Bronchial epithelial cell (primary cell): ENCODE results near the gene SEC14L5. TPM values are rescaled to one million over a fixed set of nuclear protein-coding genes. Genes with fewer than 3 reads are reported as not detected.
A peak's percentile ranks its signal among the peaks of the same experiment; 100 is the strongest.

Experiments used
- DNase-seq: peaks from one replicate; pipeline ENCODE4 v3.0.0-alpha.2; 2010; ENCODE audit warnings: low read depth
- FAIRE-seq: peaks from 2 replicates; lab custom pipeline; 2011; peaks lifted over from hg19 to GRCh38; lab: Jason Lieb, UNC
- H3K27me3 ChIP-seq: 2 replicates; pipeline ENCODE4 v1.5.1; 2011; ENCODE audit warnings: low read length; ENCODE audit not compliant: control insufficient read depth, insufficient read depth
- H3K36me3 ChIP-seq: 2 replicates; pipeline ENCODE4 v1.5.1; 2011; ENCODE audit warnings: low read length; ENCODE audit not compliant: control insufficient read depth, insufficient read depth
- H3K4me3 ChIP-seq: 2 replicates; pipeline ENCODE4 v1.5.1; 2011; ENCODE audit warnings: mild to moderate bottlenecking, low read depth, low read length, control low read depth
- total RNA-seq: library from RNA; depleted of rRNA; stranded (reverse); fragments of >200 nt; gene quantifications from 2 replicates; pipeline ENCODE4 v1.2.1, GENCODE V29; 2014
- TF ChIP-seq, protein P1 (sequence below): IDR thresholded peaks from 2 replicates; pipeline ENCODE4 v1.5.1; 2011; ENCODE audit warnings: mild to moderate bottlenecking, moderate library complexity, low read length, control low read depth, inconsistent platforms; ENCODE audit not compliant: insufficient read depth, severe bottlenecking

The SEC14L5 gene
- total RNA-seq, 1 donor from 2014 or later, result under 0.01 TPM

DNA sequence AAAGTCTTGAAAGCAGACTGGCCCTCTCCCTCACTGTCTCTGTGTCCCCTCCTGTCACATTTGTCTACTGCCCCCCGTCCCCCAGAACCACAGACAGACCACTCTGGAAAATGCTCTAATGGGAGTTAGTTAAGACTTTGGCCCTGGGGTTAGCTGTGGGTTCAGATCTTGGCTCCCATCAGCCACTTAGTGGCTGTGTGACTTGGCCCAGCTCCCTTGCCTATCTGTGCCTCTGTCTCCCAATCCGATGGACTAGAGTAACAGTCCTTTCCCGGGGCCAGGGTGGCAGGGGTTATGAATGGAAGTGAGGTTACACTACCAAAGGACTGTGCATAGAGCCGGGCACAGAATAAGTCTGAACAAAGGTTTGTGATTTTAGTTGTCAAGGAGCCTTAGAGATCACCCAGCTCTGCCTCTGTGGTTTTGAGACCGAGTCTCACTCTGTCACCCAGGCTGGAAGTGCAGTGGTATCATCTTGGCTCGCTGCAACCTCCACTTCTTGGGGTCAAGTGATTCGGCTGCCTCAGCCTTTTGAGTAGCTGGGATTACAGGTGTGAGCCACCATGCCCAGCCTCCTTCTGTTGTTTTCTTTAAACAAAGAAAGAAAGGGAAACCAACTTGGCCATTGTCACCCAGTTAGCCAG, 44.9 kb upstream of the SEC14L5 start:
- no peak for FAIRE-seq

GRCh38 chr16:4913774-4914525, 44.2 kb upstream of the SEC14L5 start:
- no peaks in the 10 kb centered on the region for H3K27me3 ChIP-seq
- no peak for DNase-seq
- no peak for FAIRE-seq
- TF ChIP-seq, protein P1, sequence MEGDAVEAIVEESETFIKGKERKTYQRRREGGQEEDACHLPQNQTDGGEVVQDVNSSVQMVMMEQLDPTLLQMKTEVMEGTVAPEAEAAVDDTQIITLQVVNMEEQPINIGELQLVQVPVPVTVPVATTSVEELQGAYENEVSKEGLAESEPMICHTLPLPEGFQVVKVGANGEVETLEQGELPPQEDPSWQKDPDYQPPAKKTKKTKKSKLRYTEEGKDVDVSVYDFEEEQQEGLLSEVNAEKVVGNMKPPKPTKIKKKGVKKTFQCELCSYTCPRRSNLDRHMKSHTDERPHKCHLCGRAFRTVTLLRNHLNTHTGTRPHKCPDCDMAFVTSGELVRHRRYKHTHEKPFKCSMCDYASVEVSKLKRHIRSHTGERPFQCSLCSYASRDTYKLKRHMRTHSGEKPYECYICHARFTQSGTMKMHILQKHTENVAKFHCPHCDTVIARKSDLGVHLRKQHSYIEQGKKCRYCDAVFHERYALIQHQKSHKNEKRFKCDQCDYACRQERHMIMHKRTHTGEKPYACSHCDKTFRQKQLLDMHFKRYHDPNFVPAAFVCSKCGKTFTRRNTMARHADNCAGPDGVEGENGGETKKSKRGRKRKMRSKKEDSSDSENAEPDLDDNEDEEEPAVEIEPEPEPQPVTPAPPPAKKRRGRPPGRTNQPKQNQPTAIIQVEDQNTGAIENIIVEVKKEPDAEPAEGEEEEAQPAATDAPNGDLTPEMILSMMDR, result no peak
- H3K4me3 ChIP-seq, result no peak overlapping the region
- peaks cover 23% of the 10 kb centered on the region for H3K36me3 ChIP-seq

More for the DNA sequence above, 44.9 kb upstream of the SEC14L5 start:
- Histone ChIP-seq H3K4me3 (no peak overlapping the region), H3K27me3 (no peaks in the 10 kb centered on the region), H3K36me3 (peaks cover 23% of the 10 kb centered on the region)
- TF ChIP-seq, protein P1, result no peak
- no peak for DNase-seq

DNA sequence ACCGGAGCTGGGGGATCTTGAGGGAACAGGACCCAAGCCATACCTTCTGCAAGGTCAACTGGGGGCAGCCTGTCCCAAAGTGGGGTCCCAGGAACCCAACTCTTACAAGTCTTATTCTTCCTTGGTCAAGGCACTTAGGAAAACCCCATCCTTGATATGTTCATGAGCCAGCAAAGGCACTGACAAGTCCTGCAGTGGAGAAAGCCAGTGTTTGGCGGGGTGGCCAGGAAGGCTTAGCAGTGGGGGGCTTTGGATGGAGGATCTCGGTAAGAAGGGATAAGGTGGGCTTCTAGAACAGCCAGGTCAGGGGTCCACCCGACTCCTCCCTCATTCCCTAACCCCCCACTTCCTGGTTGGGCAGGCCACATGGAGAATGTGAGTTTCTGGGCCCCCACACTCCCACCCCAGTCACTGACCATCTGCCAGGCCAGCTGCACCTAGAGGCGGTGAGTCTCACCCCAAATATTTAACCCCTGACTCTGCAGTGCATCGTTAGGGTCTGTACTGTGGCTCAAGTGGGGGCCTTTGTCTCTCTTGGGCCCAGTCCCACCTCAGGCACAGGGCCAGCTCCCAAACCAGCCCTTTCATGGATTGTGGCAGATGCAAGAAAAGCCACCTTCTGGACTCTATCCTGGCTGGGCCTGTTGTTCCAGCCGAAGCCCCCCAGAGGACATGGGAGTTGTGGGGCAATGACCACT, 43.5 kb upstream of the SEC14L5 start:
- TF ChIP-seq, protein P1, result no peak
- FAIRE-seq (no peak), DNase-seq (no peak)
- Histone ChIP-seq H3K36me3 (peaks cover 20% of the 10 kb centered on the region), H3K4me3 (no peak overlapping the region), H3K27me3 (no peaks in the 10 kb centered on the region)

GRCh38 chr16:4915226-4915761, 42.8 kb upstream of the SEC14L5 start:
- no peaks in the 10 kb centered on the region for H3K27me3 ChIP-seq
- FAIRE-seq (no peak), DNase-seq (no peak)
- H3K36me3 ChIP-seq, result peaks cover 16% of the 10 kb centered on the region
- TF ChIP-seq, protein P1, result no peak
- no peak overlapping the region for H3K4me3 ChIP-seq

DNA sequence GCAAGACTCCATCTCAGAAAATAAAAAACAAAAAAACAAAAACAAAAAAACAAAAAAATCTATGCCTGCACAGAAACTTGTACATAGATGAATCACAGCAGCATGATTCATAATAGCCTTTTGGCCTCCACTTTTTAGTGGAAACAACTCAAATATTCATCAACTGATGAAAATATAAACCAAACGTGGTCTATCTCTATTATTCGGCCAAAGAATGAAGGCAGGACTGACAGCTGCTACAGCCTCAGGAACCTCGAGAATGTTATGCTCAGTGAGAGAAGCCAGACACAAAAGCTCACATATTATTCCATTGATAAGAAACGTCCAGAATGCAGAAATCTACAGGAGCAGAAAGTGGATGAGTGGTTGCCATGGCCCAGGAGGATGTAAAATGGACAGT, 41.0 kb upstream of the SEC14L5 start:
- DNase-seq (peak; percentile 45), FAIRE-seq (no peak)
- H3K36me3 ChIP-seq, result peaks cover 15% of the 10 kb centered on the region
- H3K4me3 ChIP-seq, result no peak overlapping the region
- TF ChIP-seq, protein P1, result no peak
- H3K27me3 ChIP-seq, result no peaks in the 10 kb centered on the region
